NCI-H460 (cell line): ENCODE results near the gene CDH16. TPM values are rescaled to one million over a fixed set of nuclear protein-coding genes. Genes with fewer than 3 reads are reported as not detected.

Experiments used
- DNase-seq: peaks from one replicate; pipeline ENCODE4 v3.0.0-alpha.2; 2016; ENCODE audit warnings: low read depth; ENCODE audit errors: extremely low read depth
- total RNA-seq: library from RNA; depleted of rRNA; stranded (reverse); fragments of >200 nt; shearing (Covaris generic); gene quantifications from 2 replicates; pipeline ENCODE4 v1.2.3, GENCODE V29; 2014

Gene CDH16
- total RNA-seq, 1 experiment from 2014 or later: not detected

- no peak for DNase-seq
Measured at GRCh38 chr16:66913081-66913480, 5.6 kb downstream of the CDH16 start.

- no peak for DNase-seq
Measured at GRCh38 chr16:66911801-66912200, 6.9 kb downstream of the CDH16 start.

- no peak for DNase-seq
Measured at GRCh38 chr16:66911112-66911511, 7.6 kb downstream of the CDH16 start.

GRCh38 chr16:66910175-66910940, 8.3 kb downstream of the CDH16 start:
- DNase-seq: no peak

- DNase-seq: no peak
Measured at GRCh38 chr16:66908762-66909559, 9.7 kb downstream of the CDH16 start.

- DNase-seq: no peak
Measured at GRCh38 chr16:66908116-66908515, 10.6 kb downstream of the CDH16 start.

GRCh38 chr16:66906916-66907836, 11.5 kb downstream of the CDH16 start:
- no peak for DNase-seq

- no peak for DNase-seq
Measured at GRCh38 chr16:66905633-66906539, 12.8 kb downstream of the CDH16 start.

- no peak for DNase-seq
Measured at GRCh38 chr16:66904846-66905632, 13.6 kb downstream of the CDH16 start.

GRCh38 chr16:66904428-66904845, 14.2 kb downstream of the CDH16 start:
- DNase-seq: no peak

- DNase-seq: no peak
Measured at GRCh38 chr16:66903544-66904427, 14.9 kb downstream of the CDH16 start.

- no peak for DNase-seq
Measured at GRCh38 chr16:66902648-66903543, 15.8 kb downstream of the CDH16 start.

- DNase-seq: no peak
Measured at GRCh38 chr16:66901626-66902025, 17.1 kb downstream of the CDH16 start.

GRCh38 chr16:66900721-66901441, 17.8 kb downstream of the CDH16 start:
- DNase-seq: no peak

GRCh38 chr16:66899945-66900710, 18.6 kb downstream of the CDH16 start:
- peak; percentile 39 for DNase-seq
